ENCODE data around the gene FYB1. TPM values are rescaled to one million over a fixed set of nuclear protein-coding genes. Genes with fewer than 3 reads are reported as not detected.

FYB1 gene
- total and polyA plus RNA-seq, 5 donors = 0.66 to 9.5 (median 6.5) TPM

DNA sequence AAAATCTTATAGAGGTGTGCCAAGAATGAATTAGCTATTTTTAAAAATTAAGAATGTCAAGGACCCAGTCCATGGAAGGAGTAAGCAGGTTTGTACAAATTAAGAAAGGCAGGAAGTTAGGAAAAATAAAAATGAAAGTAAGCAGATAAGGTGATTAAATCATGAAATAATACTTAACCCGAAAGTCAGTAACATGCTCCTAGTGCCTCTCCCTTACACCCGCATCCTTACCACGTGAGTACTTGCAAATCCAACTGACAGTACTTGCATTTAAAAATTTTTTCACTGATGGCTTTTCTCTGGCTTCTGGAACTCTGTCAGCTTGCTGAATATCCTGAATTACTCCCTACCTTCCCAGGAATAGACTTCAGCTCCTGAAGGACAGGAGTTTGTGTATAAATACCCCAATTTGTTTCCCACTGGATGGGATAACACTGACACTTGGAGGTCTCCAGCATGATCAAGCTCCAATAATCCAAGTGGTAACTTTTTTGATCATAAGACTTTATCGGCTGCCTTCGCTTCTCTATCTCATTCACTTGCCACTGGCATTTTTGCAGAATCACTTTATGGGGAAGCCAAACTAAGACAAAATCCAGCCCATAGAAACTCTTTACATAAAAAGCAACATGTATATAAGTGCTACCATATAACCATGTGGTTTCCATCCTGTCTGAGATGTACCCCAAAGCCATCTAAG, 103.6 kb downstream of the FYB1 start:
- ATAC-seq (no peak), DNase-seq (no peak)
- Histone ChIP-seq H3K4me3 (ENCODE audit: low read length) (no peak overlapping the region), H3K4me1 (ENCODE audit: control insufficient read depth, insufficient read depth, low read length) (no peaks in the 10 kb centered on the region), H3K9me3 (ENCODE audit: control insufficient read depth, low read length) (no peaks in the 10 kb centered on the region), H3K27ac (ENCODE audit: low read length) (no peak overlapping the region), H3K27me3 (ENCODE audit: control insufficient read depth, insufficient read depth) (no peaks in the 10 kb centered on the region)
- WGBS = 66% methylated on average over 5 of the region's 5 CpGs
- intact Hi-C loops (cut with DNase I) = no loop called here

GRCh38 chr5:39114155-39114554, 105.2 kb downstream of the FYB1 start:
- WGBS = 89% methylated on average over 4 of the region's 4 CpGs
- DNase-seq (no peak), ATAC-seq (no peak)
- H3K9me3 ChIP-seq (ENCODE audit: control insufficient read depth, low read length) = no peaks in the 10 kb centered on the region
- H3K4me3 ChIP-seq (ENCODE audit: low read length) = no peak overlapping the region
- no peaks in the 10 kb centered on the region for H3K27me3 ChIP-seq (ENCODE audit: control insufficient read depth, insufficient read depth)
- intact Hi-C loops (cut with DNase I) = no loop called here
- H3K27ac ChIP-seq (ENCODE audit: low read length) = no peak overlapping the region
- H3K4me1 ChIP-seq (ENCODE audit: control insufficient read depth, insufficient read depth, low read length) = no peaks in the 10 kb centered on the region

DNA sequence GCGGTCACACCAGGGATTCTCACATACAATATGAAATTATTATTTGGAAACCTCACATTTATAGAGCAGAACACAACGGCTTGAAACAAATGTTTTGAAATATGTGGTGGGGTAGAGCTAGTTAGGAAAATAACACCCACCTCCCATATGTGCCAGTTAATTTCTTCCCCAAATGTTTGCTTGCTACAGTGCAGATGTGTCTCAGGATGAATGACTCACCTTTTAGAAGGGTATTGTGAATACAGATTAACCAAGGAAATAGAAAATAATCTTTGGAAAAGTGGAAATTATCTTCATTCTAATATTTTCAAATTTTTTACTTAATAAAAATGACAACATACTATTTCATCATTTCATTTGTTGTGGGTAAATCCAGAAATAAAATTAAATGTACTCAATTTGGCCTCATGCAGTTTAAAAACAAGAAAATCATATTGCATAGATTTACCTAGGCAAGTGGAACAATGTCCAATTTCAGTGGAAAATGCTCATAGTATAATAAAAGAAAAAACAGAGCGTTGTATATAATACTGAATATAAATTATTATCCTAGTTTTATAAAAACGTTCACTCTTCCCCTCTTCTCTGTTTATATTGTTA, 105.9 kb downstream of the FYB1 start:
- Histone ChIP-seq H3K27ac (ENCODE audit: low read length) (no peak overlapping the region), H3K4me3 (ENCODE audit: low read length) (no peak overlapping the region), H3K4me1 (ENCODE audit: control insufficient read depth, insufficient read depth, low read length) (no peaks in the 10 kb centered on the region), H3K9me3 (ENCODE audit: control insufficient read depth, low read length) (no peaks in the 10 kb centered on the region), H3K27me3 (ENCODE audit: control insufficient read depth, insufficient read depth) (no peaks in the 10 kb centered on the region)
- intact Hi-C loops (cut with DNase I) = no loop called here
- ATAC-seq (no peak), DNase-seq (no peak)
- WGBS = 84% methylated on average over 4 of the region's 4 CpGs

DNA sequence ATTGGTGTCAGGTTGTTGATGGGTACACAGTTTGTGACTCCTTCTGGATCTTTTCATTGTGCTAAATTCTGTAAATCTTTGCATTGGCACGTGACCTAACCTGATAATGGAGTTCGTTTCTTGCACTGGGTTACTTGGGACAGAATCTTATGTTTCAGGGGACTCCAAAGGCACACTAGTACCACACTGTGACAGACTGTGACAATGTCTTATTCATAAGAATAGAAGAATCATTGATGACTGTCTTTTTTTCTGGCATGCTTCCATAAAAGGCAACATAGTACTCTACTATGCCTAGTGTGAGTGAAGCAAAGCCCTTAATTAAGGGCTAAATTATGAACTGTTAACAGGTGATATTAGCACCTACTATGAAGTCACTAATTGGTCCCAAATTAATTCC, 109.8 kb downstream of the FYB1 start:
- no peak overlapping the region for H3K4me3 ChIP-seq (ENCODE audit: low read length)
- H3K9me3 ChIP-seq (ENCODE audit: control insufficient read depth, low read length) = no peaks in the 10 kb centered on the region
- no peak for ATAC-seq
- no peak overlapping the region for H3K27ac ChIP-seq (ENCODE audit: low read length)
- no peak for DNase-seq
- WGBS = 75% methylated on average over 2 of the region's 2 CpGs
- H3K4me1 ChIP-seq (ENCODE audit: control insufficient read depth, insufficient read depth, low read length) = no peaks in the 10 kb centered on the region
- no peaks in the 10 kb centered on the region for H3K27me3 ChIP-seq (ENCODE audit: control insufficient read depth, insufficient read depth)
- intact Hi-C loops (cut with DNase I) = no loop called here

- ATAC-seq = no peak
- 63% methylated on average over 3 of the region's 3 CpGs for WGBS
These were observed 110.4 kb downstream of the FYB1 start for GRCh38 chr5:39108987-39109386.

GRCh38 chr5:39107350-39107749, 112.0 kb downstream of the FYB1 start:
- no peak for DNase-seq
- no peaks in the 10 kb centered on the region for H3K9me3 ChIP-seq (ENCODE audit: control insufficient read depth, low read length)
- no peaks in the 10 kb centered on the region for H3K4me1 ChIP-seq (ENCODE audit: control insufficient read depth, insufficient read depth, low read length)
- H3K27me3 ChIP-seq (ENCODE audit: control insufficient read depth, insufficient read depth) = no peaks in the 10 kb centered on the region
- no peak overlapping the region for H3K27ac ChIP-seq (ENCODE audit: low read length)
- ATAC-seq = no peak
- H3K4me3 ChIP-seq (ENCODE audit: low read length) = no peak overlapping the region
- intact Hi-C loops (cut with DNase I) = no loop called here

More at GRCh38 chr5:39108987-39109386, 110.4 kb downstream of the FYB1 start:
- no peak for DNase-seq
- intact Hi-C loops (cut with DNase I) = no loop called here
- Histone ChIP-seq H3K4me3 (ENCODE audit: low read length) (no peak overlapping the region), H3K27ac (ENCODE audit: low read length) (no peak overlapping the region), H3K4me1 (ENCODE audit: control insufficient read depth, insufficient read depth, low read length) (no peaks in the 10 kb centered on the region), H3K9me3 (ENCODE audit: control insufficient read depth, low read length) (no peaks in the 10 kb centered on the region), H3K27me3 (ENCODE audit: control insufficient read depth, insufficient read depth) (no peaks in the 10 kb centered on the region)

- Histone ChIP-seq H3K27me3 (ENCODE audit: control insufficient read depth, insufficient read depth) (no peaks in the 10 kb centered on the region), H3K27ac (ENCODE audit: low read length) (no peak overlapping the region), H3K9me3 (ENCODE audit: control insufficient read depth, low read length) (no peaks in the 10 kb centered on the region), H3K4me3 (ENCODE audit: low read length) (no peak overlapping the region), H3K4me1 (ENCODE audit: control insufficient read depth, insufficient read depth, low read length) (no peaks in the 10 kb centered on the region)
- WGBS = 63% methylated on average over 1 of the region's 1 CpG
- intact Hi-C loops (cut with DNase I) = no loop called here
- DNase-seq (no peak), ATAC-seq (no peak)
These were observed 113.0 kb downstream of the FYB1 start for GRCh38 chr5:39106322-39106721.

GRCh38 chr5:39104221-39104620, 115.1 kb downstream of the FYB1 start:
- WGBS = 68% methylated on average over 1 of the region's 1 CpG
- DNase-seq = no peak
- Histone ChIP-seq H3K4me3 (ENCODE audit: low read length) (no peak overlapping the region), H3K27ac (ENCODE audit: low read length) (no peak overlapping the region), H3K27me3 (ENCODE audit: control insufficient read depth, insufficient read depth) (no peaks in the 10 kb centered on the region), H3K9me3 (ENCODE audit: control insufficient read depth, low read length) (peaks cover 5% of the 10 kb centered on the region), H3K4me1 (ENCODE audit: control insufficient read depth, insufficient read depth, low read length) (no peaks in the 10 kb centered on the region)
- intact Hi-C loops (cut with DNase I) = no loop called here
- no peak for ATAC-seq

GRCh38 chr5:39102684-39103155, 116.6 kb downstream of the FYB1 start:
- no peak overlapping the region for H3K27ac ChIP-seq (ENCODE audit: low read length)
- H3K4me1 ChIP-seq (ENCODE audit: control insufficient read depth, insufficient read depth, low read length) = no peaks in the 10 kb centered on the region
- WGBS = 83% methylated on average over 4 of the region's 4 CpGs
- peaks cover 5% of the 10 kb centered on the region for H3K9me3 ChIP-seq (ENCODE audit: control insufficient read depth, low read length)
- DNase-seq (no peak), ATAC-seq (no peak)
- H3K27me3 ChIP-seq (ENCODE audit: control insufficient read depth, insufficient read depth) = no peaks in the 10 kb centered on the region
- H3K4me3 ChIP-seq (ENCODE audit: low read length) = no peak overlapping the region
- intact Hi-C loops (cut with DNase I) = no loop called here

DNA sequence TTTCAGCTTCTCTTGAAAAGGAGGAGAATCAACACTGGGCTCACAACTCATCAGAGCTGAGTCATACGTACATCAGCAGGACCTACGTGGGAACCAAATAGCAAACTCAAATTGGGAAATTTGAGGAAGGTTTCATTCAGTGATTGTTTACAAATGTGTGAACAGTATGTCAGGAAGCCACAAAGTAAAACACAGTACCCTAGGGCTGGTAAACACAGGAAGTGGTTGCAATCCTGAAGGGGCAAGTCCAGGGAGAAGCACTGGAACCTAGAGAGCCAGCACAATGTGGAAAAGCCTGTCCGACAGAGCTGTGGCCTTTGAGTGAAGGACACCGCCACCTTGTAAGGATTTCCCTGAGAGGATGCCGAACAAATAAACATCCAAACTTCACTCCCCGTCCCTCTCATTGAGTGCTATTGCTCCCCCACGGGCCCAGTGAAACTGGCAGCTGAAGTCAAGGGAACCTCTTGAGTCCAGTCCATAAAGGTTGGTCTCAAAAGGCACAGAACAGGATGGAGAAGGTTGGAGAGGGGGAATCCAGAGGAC, 118.4 kb downstream of the FYB1 start:
- ATAC-seq = no peak
- peaks cover 5% of the 10 kb centered on the region for H3K9me3 ChIP-seq (ENCODE audit: control insufficient read depth, low read length)
- no peak overlapping the region for H3K4me3 ChIP-seq (ENCODE audit: low read length)
- H3K27me3 ChIP-seq (ENCODE audit: control insufficient read depth, insufficient read depth) = no peaks in the 10 kb centered on the region
- DNase-seq = no peak
- WGBS = 83% methylated on average over 7 of the region's 7 CpGs
- H3K27ac ChIP-seq (ENCODE audit: low read length) = no peak overlapping the region
- intact Hi-C loops (cut with DNase I) = no loop called here
- no peaks in the 10 kb centered on the region for H3K4me1 ChIP-seq (ENCODE audit: control insufficient read depth, insufficient read depth, low read length)

GRCh38 chr5:39100301-39100850, 119.0 kb downstream of the FYB1 start:
- intact Hi-C loops (cut with DNase I) = no loop called here
- DNase-seq (no peak), ATAC-seq (no peak)
- WGBS = 88% methylated on average over 6 of the region's 6 CpGs
- no peak overlapping the region for H3K4me3 ChIP-seq (ENCODE audit: low read length)
- H3K4me1 ChIP-seq (ENCODE audit: control insufficient read depth, insufficient read depth, low read length) = no peaks in the 10 kb centered on the region
- peaks cover 5% of the 10 kb centered on the region for H3K9me3 ChIP-seq (ENCODE audit: control insufficient read depth, low read length)
- H3K27ac ChIP-seq (ENCODE audit: low read length) = no peak overlapping the region
- no peaks in the 10 kb centered on the region for H3K27me3 ChIP-seq (ENCODE audit: control insufficient read depth, insufficient read depth)
